T-helper 22 cell (primary cell): ENCODE results near the gene SELENOP.
"Not testable (repeated sequence)": the region's sequence is repeated elsewhere in the genome, so short reads cannot be mapped to it uniquely, and the experiment has no call there.

Experiments used
- DNase-seq: peaks from one replicate; pipeline ENCODE4 v3.0.0-alpha.2; 2020; ENCODE audit warnings: low read depth

SELENOP gene

DNA sequence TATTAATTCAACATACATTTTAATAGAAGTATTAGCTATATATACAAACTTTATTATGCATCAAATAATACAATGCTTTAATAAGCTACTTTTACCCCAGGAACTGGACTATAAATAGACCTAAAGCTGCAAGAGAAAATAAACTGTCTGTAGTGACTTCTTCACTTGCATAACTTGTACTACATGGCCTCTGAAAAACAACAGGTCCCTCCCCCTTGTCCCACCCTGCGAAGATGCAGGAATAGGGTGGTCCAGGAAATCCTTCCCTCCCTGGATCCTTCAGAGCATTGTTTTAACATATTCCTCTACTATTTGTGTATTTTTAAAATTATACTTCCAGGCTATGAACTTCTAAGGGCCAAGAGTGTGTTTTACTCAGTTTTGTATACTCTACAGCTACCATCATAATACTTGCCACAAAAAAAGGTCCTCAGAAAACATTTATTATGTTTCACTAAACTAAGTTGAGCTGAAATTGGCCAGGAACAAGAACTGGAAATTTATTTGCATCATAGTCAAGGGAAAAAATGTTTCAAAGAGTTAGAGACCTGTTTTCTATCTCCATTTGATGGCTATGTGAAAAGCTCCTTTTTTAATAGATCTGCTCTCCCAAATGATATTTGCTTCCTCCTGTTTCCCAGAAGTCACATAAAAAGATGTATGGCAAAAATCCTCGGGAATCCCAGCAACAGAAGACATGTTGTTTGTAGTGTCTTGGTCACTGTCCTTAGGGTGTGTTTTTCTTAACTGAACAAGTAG is 15.2 kb upstream of the SELENOP start:
- DNase-seq = no peak

DNA sequence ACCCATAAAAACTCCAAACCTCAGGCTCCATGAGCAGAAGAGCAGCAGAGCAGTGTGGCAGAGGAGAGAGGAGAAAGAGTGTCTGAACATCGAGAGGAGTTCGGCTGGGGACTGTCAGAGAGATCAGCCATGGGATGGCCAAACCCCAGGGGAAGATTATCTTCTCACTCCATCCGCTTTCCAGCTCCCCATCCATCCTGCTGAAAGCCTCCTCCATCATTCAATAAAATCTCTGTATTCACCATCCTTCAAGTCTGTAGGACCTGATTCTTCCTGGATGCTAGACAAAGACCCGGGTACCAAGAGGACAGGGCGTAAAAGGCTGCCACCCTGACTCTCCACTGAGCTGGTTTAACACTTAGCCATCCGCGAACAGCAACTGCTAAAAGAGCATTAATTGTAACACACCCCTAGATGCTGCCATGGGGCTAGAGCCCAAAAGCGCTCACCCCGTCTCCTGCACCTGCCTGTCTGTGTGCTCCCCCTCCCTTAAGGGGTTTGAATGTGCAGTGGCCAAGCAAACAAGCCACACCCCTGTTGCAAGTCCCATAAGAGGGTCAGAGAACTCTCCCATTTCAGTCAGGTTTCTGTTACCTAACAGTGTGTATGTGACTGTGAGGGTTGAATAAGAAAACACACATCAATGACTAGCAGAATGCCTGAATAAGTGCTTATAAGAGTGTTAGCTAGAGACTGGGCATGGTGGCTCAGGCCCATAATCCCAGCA is 13.9 kb upstream of the SELENOP start:
- no peak for DNase-seq

- no peak for DNase-seq
Measured at GRCh38 chr5:42824347-42824976, 12.8 kb upstream of the SELENOP start.

- DNase-seq = no peak
Measured at GRCh38 chr5:42822548-42822947, 10.9 kb upstream of the SELENOP start.

- DNase-seq = no peak
Measured at GRCh38 chr5:42819745-42820144, 8.1 kb upstream of the SELENOP start.

DNA sequence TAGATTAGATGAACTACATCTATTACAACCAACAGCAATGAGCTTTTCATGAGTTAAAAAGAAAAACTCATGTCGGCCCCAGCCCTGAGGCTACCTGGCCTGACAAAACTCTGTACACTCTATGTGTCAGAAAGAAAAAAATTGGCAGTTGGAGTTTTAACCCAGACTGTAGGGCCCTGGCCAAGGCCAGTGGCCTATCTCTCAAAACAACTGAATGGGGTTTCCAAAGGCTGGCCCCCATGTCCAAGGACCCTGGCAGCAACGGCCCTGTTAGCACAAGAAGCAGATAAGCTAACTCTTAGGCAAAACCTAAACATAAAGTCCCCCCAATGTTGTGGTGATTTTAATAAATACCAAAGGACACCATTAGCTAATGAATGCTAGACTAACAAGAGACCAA is 4.9 kb upstream of the SELENOP start:
- DNase-seq = not testable (repeated sequence)

GRCh38 chr5:42813533-42813932 is 1.8 kb upstream of the SELENOP start:
- no peak for DNase-seq

DNA sequence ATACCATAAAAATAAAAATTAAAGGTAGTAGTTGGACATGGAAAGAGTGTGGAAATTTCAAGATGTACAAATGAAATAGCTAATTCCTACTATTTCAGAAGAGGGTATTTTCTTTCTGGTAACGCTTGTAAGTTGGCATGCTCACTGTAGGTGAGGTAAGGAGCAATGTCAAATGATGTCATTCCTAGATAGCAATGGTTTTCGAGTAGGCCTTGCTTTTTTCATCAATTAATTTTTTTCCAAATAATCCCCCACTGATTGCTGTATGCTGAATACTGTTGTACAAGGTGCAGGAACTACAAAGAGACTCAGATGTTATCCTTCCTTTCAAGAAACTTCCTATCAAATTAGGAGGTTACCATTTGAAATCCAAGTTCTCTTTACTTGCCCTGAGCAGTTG is 928 bp upstream of the SELENOP start:
- no peak for DNase-seq

DNA sequence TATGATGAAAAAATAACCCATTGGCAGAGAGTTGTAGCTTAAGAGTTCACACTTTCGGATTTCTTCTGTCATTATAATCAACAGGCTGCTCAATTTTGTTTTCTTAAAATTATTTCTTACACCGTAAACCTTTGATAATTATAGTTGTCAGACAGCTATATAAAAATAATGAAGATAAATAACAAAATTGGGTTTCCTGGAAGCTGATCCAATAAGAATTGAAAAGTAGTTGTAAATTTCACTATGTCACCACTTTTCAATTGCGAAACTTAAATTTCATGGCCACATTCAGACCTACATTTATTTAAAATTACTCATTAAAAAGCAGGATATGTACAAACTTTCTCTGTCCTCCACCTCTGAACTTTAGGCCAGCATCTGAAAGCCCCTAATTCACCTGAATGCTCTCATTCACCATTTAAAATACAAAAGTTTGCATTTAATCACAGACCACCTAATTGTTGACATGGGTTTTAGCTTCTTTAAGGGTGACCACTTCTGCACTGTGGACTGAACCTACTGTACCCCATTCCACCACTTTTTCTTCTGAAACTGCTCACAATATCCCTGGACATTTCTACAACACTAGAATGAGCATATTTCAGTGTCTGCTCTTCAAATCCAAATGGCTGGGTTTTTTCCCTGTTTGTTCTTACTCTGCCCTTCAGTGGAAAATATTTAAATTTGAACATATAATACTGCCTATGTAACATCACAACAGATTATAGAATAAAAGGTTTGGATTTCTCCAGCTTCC is 680 bp downstream of the SELENOP start:
- DNase-seq = no peak

GRCh38 chr5:42808888-42809611 is 2.6 kb downstream of the SELENOP start:
- no peak for DNase-seq

DNA sequence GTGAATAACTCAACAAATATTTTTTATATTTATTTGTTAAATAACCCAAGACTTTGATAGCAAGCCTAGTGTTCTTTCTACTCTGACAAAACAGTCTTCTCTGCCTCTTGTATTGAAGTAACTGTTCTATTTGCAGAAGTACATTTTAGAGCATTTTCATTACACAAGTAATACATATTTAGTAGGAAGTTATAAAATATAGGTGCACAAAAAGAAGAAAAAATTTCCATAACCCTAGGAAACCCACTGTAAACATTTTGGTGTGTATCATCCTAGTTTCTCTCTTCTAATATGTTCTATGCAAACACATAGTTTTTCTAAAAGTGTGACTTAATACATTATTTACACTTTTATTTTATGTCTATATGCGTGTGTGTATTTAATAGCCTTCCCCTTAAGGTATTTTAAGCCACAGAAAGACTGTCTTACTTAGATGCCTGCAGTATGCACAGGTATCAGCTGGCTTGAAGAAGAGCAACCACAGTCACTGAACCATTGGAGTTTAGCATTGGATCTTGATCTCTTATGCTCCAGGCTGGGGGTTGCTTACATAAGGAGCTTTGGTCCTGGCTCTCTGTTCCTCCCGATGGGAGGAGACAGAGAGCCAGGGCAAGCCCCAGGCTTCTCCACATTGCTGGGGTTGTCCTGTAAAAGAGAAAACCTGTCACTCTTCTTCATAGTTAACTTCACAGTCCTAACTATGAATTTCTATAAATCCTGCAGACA is 3.8 kb downstream of the SELENOP start:
- no peak for DNase-seq

GRCh38 chr5:42806701-42807262 is 4.9 kb downstream of the SELENOP start:
- DNase-seq = no peak

DNA sequence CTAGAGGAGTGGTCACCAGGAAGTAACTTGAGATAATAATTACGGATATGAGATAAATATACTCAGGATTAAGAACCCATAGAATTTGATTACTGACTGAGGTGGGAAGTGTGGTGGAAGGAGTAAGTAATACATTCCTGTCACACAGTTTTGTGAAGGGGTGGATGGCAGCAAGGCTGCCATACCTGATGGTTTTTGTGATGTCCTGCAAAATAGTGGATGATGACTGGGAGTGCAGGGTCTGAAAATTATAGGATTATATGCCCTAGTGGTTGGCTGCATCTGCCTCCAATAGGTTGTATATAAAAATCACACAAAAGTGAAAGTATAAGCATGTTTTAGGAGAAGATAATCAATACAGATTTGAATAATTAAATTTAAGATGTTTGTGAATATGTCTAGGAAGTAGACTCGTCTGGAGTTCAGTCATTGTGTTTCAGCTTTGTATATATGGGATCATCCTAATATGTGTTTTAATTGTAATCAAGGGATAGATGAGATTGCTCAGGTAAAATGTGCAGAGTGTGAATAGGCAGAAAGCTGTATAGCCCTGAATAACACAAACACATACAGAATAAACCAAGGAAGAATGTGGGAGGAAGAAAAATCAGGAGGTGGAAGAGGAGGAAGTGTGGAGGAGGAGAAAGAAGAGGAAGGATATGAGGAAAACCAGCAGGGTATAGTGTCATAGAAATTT is 5.5 kb downstream of the SELENOP start:
- DNase-seq = no peak

- no peak for DNase-seq
Measured at GRCh38 chr5:42804717-42805339, 6.9 kb downstream of the SELENOP start.

GRCh38 chr5:42801516-42802166 is 10.1 kb downstream of the SELENOP start:
- no peak for DNase-seq

DNA sequence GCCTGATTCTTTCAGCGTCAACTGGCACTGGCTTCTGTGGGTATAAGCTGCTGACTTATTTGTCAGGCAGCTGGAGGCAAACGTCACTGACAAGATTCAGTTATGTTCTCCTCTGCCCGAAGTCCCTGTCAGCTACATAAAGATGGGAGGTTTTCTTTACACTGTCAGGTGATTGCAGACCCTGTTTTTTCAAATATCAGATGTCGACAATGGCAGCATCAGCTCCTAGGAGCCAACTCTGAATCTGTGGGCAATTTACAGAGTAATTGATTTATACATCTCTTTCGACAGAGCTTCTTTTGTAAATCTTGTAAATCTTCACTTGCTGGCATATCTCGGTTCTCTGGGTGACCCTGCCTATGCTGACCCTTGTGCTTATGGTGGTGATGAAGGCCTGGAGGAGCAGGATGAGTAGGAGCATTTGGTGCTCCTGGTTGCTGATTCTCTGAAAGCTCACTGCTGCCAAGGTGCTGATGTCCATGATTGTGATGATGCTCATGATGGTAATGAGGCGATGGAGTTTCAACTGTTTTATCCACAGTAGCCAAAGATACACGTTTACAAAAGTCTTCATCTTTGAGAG is 10.9 kb downstream of the SELENOP start:
- DNase-seq = no peak

GRCh38 chr5:42799668-42800114 is 12.0 kb downstream of the SELENOP start:
- no peak for DNase-seq

DNA sequence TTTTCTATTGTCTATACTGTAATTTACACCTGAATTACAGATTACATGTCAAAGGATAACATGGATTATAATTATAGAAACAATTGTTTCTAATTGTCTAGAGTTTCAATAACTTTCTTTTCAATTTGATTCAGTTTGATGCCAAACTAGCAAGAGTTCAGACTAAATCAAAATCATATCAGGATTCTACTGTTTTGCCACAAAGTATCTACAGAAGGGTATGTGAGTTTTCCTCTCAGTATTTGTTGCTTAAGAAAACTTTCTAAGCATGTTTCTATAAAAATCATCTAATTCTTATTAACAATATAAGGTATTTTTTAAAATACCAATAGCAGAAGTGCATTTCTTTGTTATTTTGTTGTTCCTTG is 12.5 kb downstream of the SELENOP start:
- DNase-seq = no peak
